Middle frontal gyrus (tissue), 1 donor: Measurements from ENCODE around the gene PHACTR1.

Experiments used
- DNase-seq: peaks from one replicate; pipeline ENCODE4 v3.0.0-alpha.2; 2015; ENCODE audit warnings: low spot score; ENCODE audit errors: extremely low spot score

Gene PHACTR1

DNA sequence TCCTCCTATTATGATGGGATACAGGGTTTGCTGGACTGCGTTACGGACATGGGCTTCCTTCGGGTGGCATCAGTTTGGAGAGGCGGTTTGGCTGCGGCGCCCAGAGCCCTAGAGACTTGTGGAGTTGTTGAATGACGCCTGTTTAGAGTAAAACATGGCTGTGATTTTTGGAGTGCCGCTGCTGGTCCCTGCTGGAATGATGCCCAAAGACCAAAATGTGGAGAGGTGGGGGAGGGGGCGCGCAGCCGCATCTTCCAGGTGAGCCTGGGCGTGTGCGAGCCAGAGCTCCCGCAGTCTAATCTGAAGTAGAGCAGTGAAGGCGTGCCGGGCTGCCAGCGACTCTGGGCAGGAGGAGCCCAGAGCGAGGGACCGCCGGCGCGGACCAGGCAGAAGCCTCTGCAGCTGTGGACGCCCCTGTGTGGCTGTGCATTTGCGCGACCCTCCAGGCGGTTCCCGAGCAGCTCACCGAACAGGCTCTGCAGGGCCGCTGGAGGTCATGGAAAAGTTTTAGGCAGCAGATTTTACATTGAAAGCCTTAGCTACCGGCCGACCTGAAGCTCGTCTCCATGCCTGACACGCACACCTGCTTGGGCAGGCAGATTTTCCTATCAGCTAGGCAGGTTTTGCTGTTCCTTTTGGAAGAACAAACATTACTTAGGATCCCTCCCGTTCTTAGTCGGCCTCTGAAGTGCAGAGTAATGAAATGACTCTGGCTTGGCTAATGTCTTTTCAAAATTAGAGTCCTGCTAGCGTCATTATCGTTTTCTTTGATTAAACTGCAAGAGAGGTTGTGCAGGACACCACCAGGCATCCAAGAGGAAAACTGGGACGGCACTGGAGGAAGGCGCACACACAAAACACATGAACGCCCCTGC, 298.2 kb downstream of the PHACTR1 start:
- no peak for DNase-seq

DNA sequence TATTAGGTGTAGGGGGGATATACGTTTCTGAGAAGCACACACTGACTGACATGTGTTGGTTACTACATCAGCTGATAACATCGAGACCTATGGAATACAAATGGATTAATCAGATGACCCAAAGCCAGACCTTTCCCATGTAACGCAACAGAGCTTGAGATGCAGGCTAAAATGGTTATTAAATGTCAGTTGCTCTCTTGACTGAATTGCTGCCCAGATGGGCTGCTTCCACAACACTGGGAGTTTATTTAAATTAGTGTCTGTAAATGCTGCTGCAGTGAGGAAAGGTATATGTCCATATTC, 298.8 kb downstream of the PHACTR1 start:
- DNase-seq = no peak

DNA sequence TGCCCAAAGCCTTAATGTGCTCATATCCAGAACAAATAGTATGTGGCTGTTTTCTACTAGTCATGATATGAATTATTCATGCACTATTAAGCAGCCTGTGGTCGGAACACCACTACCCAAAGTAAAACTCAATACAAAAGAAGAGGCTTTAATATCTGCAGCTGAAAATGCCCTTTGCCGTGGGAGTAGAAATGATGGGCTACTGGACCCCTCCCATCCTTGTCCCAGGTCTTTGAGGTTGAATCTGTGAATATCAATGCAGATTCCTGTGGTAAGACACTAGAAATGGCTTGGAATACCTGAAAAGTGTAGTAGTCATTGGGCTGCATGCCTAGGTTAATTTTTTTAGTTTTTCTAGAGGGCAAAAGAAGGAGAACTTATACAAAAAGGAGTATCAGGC, 308.0 kb downstream of the PHACTR1 start:
- DNase-seq = no peak

DNA sequence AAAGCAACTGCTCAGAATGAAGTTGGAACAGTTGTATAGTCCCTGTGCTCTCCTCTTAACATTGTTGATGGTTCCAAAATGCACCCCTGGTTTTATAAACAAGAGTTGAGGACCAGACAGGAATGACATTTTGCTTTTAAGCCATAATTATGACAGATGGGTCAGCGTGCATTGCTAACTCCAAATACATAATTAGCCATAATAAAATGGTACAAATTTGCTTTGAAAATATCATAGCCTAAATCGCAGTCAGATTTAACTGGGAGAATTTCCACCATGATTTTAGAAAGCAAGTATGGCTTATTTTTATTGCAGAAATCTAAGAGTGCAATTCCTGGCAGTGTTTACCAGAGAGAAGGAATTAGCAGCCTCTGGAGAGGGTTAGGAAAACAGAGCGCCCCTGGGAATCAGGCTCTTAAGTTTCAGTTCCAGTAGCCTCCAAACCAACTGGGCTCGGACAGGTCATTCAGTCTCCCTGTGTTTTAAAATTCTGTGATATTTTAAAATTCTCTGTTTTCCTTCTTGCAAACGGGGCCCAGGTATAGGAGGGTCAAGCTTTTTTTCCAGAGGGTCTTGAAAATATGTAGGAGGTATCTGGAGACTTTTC, 309.4 kb downstream of the PHACTR1 start:
- DNase-seq = no peak

DNA sequence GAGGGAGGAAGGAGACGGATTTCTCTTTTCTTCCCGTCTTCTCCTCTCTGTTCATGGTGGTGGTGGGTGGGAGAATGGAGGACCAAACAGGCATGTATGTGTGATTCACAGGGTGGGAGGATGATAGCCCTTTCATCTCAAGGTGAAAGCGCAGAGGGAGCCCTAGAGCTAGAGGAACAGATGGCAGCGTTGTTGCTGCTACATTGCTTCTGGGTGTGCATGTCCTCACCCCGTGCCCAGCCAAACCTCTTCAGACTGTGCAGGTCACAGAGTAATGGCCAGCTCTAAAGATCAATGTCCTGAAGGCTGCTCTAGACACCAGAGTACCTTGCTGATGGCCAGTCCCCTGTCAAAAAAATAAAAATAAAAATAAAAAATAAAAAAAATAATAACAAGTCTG, 310.0 kb downstream of the PHACTR1 start:
- DNase-seq = no peak

DNA sequence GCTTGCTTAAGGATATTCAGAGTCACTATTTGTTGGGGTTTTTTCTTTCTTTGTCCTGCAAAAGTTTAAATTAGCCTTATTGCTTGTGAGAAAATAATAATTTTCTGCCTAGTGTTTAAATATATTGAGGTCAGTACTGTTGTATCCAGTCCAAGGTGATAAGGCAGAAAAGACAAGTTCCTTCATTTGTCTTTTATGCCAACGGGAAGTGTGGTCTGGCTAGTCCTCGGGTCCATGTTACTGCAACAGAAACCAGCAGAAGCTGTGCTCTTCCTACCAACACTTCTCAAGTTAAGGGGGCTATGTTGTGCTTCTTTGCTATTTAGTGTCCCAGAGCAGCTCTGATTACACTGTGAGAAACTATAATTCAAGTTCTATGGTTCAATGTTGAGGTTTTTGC, 310.6 kb downstream of the PHACTR1 start:
- no peak for DNase-seq

DNA sequence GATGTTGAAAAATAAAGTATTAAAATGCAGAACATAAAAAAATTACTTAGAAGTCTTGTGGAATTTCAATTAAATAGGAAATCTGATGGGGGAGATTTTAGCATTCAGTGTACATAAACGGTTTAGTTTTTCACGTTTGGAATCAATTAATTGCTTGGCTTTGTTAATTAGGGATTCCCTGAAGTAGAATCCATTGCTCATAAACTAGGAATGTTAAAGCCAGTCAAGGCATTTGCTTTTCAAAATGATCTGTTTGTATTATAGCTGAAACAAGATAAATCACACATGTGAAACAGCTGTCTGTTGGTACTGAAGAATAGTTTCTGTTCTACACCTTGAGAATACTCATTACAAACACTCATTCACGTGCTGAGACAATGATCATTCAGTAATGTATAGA, 313.8 kb downstream of the PHACTR1 start:
- DNase-seq = no peak

DNA sequence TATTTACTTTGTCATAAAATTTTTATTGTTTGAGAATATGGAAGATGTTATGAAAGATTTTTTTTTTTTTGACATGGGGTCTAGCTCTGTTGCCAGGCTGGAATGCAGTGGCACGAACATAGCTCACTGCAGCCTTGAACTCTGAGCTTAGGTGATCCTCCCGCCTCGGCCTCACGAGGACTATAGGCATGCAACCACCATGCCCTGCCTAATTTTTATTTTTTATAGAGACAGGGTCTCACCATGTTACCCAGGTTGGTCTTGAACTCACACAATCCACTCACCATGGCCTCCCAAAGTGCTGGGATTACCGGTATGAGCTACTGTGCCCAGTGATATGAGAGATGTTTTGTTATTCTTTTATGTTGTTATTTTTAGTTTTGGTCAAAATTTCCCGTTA, 316.0 kb downstream of the PHACTR1 start:
- DNase-seq = no peak

DNA sequence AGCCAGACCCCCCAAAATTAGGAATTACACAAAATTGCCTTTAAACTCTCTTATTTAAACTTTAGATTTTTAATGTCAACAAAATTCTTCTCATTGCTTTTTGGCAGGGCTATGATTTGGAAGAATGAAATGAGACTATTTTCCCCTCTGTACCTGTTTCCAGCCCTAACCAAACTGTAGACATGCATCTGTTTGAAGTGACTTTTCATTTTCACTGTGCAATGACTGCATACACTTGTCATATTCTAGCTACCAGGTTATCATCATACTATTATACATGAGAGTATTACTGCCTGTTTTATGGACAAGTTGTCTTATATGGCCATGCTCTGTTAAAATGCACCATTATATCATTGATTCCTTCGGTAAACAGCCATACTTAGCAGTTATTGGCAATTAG, 316.6 kb downstream of the PHACTR1 start:
- no peak for DNase-seq

DNA sequence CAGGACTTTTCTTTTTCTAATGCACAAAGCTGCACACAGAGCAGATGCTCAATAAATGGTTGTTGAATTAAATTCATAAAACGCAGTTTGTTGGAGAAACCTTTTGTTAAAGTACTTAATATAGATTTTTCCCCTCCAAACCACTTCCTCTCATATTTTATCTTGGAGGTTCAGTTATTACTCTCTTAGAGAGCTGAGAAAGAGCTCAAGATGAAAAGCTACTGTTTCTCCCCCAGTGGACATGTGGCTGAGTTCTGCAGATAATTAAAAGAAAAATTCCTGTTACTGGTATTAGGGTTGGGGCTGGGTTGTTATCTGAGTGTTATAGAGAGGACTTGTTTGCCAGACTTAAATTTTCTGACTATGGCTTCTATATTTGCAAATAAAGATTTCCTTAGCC, 317.7 kb downstream of the PHACTR1 start:
- DNase-seq = no peak

DNA sequence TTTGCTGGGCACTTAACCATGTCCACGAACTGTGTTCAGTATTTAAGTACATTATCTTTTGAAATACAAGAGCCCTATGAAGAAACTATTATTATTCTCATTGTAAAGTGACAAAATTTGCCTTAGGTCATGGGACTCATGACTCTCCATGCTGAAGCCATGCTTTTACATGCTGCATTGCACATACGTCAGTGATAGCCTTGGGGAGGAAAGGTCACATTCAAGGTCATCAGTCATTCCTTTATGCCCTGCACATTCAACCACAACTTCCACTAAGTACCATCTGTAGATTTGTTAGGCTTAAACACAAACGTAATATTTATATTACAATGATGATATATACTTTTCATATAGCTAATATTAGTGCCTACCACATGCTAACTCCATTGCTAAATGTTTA, 319.0 kb downstream of the PHACTR1 start:
- no peak for DNase-seq

DNA sequence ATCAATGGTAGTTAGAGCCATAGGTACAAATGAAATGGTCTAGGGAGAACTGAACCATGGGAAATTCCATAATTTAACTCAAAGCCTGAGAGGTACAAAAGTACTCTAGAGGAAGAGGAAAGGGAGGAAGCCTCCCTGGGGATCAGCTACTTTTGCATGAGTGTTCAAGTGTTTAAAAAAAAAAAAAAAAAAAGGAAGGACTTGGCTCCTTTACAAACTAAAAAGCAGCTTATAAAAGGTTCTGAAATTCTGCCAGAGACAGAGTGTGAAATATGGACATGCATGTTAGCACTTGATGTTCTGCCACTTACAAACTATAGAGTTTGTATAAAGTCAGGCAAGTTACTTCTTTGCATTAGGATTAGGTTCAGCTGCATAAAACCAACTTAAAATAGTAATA, 321.7 kb downstream of the PHACTR1 start:
- no peak for DNase-seq

DNA sequence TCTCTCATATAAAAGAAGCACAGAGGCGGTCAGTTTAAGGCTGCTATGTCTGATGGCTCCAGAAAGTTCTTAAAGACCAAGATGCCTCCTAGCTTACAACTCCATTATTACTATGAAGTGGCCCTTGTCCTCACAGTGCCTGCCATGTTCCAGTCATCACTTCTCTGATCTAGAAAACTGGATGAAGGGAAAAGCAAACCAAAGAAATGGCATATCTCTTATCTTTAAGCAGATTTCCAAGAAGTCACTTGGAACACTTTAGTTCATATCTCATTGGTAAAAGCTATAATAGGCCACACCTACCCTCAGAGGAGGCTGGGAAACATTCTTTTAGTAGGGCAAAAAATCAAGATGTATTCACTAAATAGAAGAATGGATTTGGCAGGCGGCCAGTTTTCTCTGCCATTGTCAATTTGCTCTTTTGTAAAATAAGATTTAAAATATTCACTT, 322.2 kb downstream of the PHACTR1 start:
- no peak for DNase-seq

DNA sequence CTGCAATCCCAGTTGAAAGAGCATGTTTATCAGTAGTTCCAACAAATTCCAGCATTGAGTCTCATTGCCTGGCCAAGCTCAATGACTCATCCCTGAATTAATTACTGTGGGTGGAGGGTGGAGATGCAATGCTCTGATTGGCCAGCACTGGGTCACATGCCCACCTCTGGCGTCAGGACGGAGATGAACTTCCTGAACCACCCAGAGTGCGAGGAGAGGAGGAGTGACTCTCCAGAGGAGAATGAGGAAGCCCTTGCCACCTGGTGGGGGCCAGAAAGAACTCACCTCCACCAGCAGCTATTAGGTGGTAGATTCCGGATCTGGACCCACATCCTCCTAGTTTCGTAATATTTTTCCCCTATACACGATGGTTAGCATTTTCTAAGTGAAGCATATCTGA, 327.8 kb downstream of the PHACTR1 start:
- DNase-seq = no peak

DNA sequence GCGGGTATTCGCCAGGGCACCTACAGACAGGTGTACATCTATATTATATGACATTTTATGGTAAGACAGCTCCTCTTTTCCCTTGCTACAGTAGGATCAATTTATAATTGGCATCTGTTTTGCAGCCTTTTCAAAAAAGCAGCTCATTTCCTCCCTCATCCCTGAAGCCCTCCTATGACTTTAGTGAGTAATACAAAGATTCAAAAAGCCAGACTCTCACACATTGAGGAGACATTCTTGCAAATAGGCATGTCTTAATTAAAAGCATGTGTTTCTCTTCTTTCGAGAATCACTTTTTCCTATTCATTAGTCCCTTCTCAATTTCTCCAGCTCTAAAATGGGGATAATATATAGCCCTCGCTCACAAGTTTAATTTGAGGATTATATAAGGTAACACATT, 328.3 kb downstream of the PHACTR1 start:
- no peak for DNase-seq

DNA sequence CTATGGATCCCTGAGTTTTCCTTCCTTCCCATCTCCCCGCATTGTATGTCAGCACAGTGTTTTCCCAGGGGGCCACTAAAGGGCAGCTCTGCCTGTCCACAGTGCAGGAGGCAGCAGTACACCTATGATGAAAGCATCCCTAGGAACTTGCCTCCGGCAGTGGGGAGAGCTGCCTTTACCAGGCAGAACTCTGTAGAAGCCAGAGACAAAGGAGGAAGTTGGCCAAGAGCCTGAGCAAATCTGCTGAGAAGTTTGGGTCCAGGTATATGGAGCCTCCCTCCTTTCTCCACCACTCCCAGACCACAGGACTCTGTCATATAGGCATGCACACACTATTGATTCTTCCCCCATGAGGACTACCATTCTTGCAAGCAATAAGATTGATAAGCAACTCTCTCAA, 329.1 kb downstream of the PHACTR1 start:
- no peak for DNase-seq

DNA sequence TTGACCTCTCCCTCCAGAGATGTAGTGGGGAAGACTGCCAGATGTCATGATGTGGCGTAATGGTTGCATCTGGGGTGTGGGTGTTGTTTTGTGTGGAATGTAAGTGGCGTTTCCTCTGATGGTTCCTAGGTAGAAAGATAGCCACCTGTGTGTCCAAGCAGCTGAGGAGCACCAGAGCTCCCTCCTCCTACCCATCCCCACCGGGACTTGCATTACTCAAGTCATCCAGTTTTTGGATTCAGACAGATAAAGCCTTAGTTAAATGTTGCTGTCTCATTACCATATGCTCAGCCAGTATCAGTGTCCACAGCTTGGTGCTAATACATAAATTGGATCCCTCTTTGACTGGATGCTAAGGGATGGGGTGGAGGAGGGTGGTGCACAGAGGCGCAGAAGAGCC, 329.5 kb downstream of the PHACTR1 start:
- no peak for DNase-seq

DNA sequence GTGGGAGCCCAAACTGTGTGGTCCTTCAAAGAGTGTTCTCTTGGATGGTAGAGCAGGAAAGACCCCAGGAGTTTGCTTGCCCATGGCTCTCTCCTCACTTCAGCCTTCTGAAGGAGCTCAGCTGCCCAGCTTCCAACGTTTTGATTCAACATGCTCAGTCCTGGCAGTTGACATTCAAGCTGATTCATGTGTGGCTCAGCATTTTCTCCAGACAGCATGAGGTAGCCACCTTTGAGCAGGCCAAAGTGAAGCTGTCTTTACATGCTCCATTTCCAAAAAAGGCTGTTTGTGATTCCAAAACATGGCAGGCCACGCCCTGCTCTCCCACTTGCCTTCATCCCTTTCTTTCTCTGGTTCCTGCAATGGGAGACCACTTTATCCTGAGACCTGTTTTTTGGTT, 331.5 kb downstream of the PHACTR1 start:
- DNase-seq = no peak

DNA sequence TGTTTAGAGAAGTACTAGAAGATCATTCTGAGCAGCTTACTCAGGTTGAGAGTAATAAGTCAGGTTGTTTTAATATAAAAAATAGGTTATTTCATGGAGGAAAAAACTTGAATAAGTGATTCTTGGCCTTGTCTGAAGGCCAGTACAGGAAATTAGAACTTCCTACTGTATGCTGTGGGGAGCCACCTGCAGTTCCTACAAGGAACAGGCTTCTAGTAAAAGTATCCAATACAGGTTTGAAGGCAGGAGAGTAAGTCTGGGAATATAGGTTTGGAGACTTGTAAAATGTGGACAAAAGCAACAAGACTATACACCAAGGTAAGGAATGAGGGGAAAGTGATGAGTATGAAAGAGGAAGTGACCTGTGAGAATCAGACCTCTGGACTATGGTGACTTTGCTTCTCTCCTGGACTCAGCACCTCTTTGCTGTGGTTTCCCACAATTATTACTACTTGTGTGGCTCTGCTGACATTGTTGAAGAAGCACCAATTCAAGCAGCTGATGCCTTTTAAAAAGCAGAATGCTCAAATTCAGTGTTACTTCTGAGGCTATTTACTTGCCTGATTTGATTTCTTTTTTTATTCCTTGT, 333.2 kb downstream of the PHACTR1 start:
- no peak for DNase-seq

DNA sequence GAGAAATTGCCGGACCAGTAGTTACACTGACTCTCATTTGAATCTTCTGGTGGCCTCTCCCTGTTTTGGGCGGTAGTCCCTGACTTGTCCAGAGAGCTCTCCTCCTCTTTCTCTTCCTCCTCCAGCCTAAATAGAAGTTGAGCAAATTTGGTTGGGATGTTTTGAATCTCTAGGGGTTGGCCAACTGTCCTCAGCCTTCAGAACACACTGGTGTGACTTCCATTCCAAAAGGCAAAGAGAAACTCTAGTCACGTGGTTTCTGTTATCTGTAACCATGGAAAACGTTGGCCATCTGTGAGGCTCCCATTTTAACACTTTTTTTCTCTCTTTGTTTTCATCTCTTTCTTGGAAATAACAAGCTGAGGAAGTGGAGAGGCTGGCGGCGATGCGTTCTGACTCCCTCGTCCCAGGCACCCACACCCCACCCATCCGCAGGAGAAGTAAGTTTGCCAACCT, 336.5 kb downstream of the PHACTR1 start:
- DNase-seq = peak; percentile 29

DNA sequence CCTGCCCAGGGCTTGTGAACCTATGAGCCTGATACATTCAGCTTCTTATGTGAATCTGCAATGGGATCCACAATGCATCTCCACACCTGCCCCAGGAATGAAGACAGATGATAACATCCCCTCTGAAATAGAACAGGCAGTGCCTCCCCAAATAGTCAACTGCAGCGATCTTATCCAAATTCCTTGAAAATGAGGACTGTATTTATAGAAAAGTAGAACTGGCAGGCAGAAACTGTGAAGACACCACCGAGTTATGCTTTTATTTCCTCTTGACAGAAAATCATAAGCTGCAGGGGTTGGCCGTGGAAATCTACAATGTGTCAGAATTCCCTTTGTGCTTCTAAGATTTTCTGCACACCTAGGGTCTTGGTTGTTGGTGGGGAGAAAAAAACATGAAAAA, 341.5 kb downstream of the PHACTR1 start:
- no peak for DNase-seq

DNA sequence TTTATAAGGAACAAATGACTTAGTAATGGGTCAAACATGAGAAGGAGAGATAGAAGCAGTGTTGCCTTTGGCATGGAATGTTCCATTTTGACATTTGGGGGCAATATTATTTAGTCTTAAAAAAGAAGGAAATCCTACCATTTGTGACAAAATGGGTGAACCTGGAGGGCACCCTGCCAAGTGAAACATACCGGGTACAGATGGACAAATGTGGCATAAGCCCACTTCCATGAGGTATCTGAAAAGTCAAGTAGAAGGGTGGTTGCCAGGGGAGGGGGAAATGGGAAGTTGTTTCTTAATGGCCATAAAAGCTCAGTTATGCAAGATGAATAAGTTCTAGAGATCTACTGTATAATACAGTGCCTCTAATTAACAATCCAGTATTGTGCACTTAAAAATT, 342.5 kb downstream of the PHACTR1 start:
- no peak for DNase-seq
